ENCODE data around the gene OR9G1. TPM values are rescaled to one million over a fixed set of nuclear protein-coding genes. Genes with fewer than 3 reads are reported as not detected.
"Not testable (repeated sequence)": the region's sequence is repeated elsewhere in the genome, so short reads cannot be mapped to it uniquely, and the experiment has no call there.

Gene OR9G1, protein sequence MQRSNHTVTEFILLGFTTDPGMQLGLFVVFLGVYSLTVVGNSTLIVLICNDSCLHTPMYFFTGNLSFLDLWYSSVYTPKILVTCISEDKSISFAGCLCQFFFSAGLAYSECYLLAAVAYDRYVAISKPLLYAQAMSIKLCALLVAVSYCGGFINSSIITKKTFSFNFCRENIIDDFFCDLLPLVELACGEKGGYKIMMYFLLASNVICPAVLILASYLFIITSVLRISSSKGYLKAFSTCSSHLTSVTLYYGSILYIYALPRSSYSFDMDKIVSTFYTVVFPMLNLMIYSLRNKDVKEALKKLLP
- total RNA-seq: not detected

DNA sequence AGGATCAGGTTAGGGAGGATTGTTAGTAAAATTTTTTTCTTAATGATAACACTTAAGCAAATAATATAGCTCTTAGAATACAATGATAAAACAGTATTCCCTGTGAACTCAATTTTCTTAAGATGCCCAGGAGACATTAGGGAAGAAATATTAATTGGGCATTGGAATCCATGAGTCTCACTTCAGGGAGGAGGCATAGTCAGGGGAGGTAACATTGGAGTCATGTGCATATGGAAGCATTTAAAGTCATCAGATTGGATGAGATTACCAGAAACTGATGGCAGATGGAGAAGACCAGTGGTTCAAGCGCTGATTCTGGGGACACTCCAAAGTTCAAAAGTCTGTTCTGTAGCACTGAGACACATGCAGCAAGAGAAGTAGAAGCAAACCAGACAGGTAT is at the start of gene OR9G1:
Gene OR9G1 (plus strand): TSS at position 301 of the 400 bp plus-strand sequence. CDS start 1,293 bp downstream, outside the sequence.
- H3K4me1 Mint-ChIP-seq (ENCODE audit: low read depth): no peaks in the 10 kb centered on the region
- POLR2A ChIA-PET: no interaction called here

DNA sequence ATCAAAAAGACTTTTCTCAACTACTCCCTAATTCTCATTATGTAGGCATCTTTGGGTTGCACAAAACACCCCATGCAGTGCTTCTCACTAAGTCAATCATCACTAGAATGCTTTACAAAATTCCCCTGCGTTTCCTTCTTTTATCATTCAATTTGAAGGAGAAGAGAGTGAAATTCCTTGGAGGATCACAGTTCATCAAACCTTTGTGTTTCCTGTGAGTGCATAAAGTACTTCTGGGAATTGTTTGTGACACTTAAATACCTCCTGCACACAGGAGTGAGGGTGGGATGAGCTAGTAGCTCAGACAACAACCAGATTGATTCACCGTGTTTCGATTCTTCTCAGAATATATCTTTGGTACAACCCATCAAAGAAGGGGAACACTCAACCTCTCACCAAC is 39.1 kb upstream of the OR9G1 start:
- POLR2A ChIA-PET: no interaction called here
- no peaks in the 10 kb centered on the region for H3K27me3 Mint-ChIP-seq (ENCODE audit: low read depth)
- CTCF ChIA-PET: no interaction called here

More for the DNA sequence above, at the start of gene OR9G1:
- no peaks in the 10 kb centered on the region for H3K27me3 Mint-ChIP-seq (ENCODE audit: low read depth)
- H3K4me3 Mint-ChIP-seq: no peak within 1 kb of the TSS
- H3K27ac Mint-ChIP-seq: no peak within 1 kb of the TSS
- no peaks in the 10 kb centered on the region for H3K9me3 Mint-ChIP-seq (ENCODE audit: insufficient read depth)
- CTCF ChIA-PET: no interaction called here
- no peak for DNase-seq
- no peak for ATAC-seq
- H3K36me3 Mint-ChIP-seq (ENCODE audit: low read depth): no peaks in the 10 kb centered on the region

GRCh38 chr11:56663386-56663785 is 35.5 kb upstream of the OR9G1 start, which contains the start of gene OR5AR1:
OR5AR1 (plus strand) TSS chr11:56663686; CDS start chr11:56663686, 0 bp downstream.
- Mint-ChIP-seq H3K9me3 (ENCODE audit: insufficient read depth) (peaks cover 8% of the 10 kb centered on the region), H3K4me3 (no peak within 1 kb of the TSS), H3K27me3 (ENCODE audit: low read depth) (no peaks in the 10 kb centered on the region)

More for the DNA sequence above, 39.1 kb upstream of the OR9G1 start:
- H3K9me3 Mint-ChIP-seq (ENCODE audit: insufficient read depth): peaks cover 8% of the 10 kb centered on the region
- ATAC-seq (no peak), DNase-seq (no peak)
- no peak overlapping the region for H3K27ac Mint-ChIP-seq
- no peak overlapping the region for H3K4me3 Mint-ChIP-seq
- H3K4me1 Mint-ChIP-seq (ENCODE audit: low read depth): no peaks in the 10 kb centered on the region
- H3K36me3 Mint-ChIP-seq (ENCODE audit: low read depth): no peaks in the 10 kb centered on the region

GRCh38 chr11:56670984-56671383 is 27.9 kb upstream of the OR9G1 start:
- Mint-ChIP-seq H3K36me3 (ENCODE audit: low read depth) (no peaks in the 10 kb centered on the region), H3K9me3 (ENCODE audit: insufficient read depth) (no peaks in the 10 kb centered on the region), H3K27ac (no peak overlapping the region), H3K4me3 (no peak overlapping the region), H3K27me3 (ENCODE audit: low read depth) (no peaks in the 10 kb centered on the region), H3K4me1 (ENCODE audit: low read depth) (no peaks in the 10 kb centered on the region)
- ATAC-seq (no peak), DNase-seq (no peak)
- CTCF ChIA-PET: no interaction called here
- POLR2A ChIA-PET: no interaction called here

More at GRCh38 chr11:56663386-56663785, 35.5 kb upstream of the OR9G1 start, which contains the start of gene OR5AR1:
- ChIA-PET CTCF (no interaction called here), POLR2A (no interaction called here)
- no peaks in the 10 kb centered on the region for H3K36me3 Mint-ChIP-seq (ENCODE audit: low read depth)
- no peaks in the 10 kb centered on the region for H3K4me1 Mint-ChIP-seq (ENCODE audit: low read depth)
- H3K27ac Mint-ChIP-seq: no peak within 1 kb of the TSS
- DNase-seq: no peak
- ATAC-seq: no peak

DNA sequence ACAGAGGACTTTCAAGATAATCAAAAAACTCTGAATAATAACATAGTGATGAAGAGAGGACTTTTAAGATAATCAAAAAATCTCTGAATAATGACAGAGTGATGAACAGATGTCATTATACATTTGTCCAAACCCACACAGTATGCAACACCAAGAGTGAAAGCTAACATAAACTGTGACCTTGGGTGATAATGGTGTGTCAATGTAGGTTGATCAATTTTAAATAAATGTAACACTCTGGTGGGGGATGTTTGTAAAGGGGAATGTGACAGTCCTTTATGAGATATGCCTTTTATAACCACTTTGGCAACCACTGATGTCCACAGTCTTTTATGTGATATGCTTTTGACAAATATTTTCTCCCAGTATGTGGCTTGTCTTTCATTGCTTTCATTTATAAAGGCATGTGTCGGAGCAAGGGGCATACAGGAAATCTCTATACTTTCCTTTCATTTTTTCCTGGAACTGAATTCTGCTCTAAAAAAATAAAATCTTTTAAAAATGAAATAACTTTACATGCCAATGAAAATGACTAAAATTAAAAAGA is 10.3 kb upstream of the OR9G1 start:
- CTCF ChIA-PET: no interaction called here

DNA sequence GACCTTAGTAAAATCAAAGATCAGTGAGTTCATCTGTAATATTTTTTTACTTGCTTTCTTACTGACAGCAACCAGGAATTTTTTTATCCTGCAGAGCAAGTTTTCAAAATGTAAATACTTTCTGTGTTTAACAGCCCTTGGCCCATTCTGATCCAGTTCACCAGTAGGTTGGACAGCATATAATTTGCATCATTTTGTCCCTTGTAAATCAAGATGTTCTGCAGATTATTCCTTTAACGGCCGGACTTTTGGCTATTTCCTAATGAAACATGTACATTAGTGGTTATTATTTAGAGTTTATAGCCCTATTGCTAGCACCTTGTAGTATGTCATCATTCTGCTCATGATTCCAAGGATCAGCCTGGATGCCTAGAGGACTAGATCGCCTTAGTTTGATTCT is 7.7 kb upstream of the OR9G1 start:
- DNase-seq; H3K4me1 Mint-ChIP-seq (ENCODE audit: low read depth); H3K27me3 Mint-ChIP-seq (ENCODE audit: low read depth); ATAC-seq; H3K27ac Mint-ChIP-seq; POLR2A ChIA-PET; H3K36me3 Mint-ChIP-seq (ENCODE audit: low read depth); H3K4me3 Mint-ChIP-seq; CTCF ChIA-PET: not testable (repeated sequence)
- peaks cover 11% of the 10 kb centered on the region for H3K9me3 Mint-ChIP-seq (ENCODE audit: insufficient read depth)

More for the DNA sequence above, 10.3 kb upstream of the OR9G1 start:
- Mint-ChIP-seq H3K9me3 (ENCODE audit: insufficient read depth) (peaks cover 11% of the 10 kb centered on the region), H3K36me3 (ENCODE audit: low read depth) (no peaks in the 10 kb centered on the region), H3K27me3 (ENCODE audit: low read depth) (no peaks in the 10 kb centered on the region), H3K4me1 (ENCODE audit: low read depth) (no peaks in the 10 kb centered on the region), H3K4me3 (no peak overlapping the region), H3K27ac (no peak overlapping the region)
- ATAC-seq (no peak), DNase-seq (no peak)
- POLR2A ChIA-PET: no interaction called here

DNA sequence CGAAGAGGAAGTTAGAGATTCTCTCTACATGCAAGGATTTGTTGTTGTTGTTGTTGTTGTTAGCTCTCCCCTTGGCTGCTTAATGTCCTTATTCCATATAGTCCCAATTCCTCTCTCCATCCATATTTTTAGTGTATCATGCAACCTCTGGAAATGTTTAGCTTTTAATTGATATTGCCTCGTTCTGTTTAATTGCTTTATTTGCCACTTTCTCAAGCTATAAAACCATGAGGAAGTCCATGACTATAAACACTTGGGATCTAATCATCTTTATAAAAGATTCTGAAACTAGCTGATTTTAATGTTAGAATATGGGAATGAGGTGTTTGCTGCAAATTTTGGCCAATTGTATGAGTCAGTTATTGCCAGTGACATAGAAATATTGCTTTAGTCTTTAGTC is 5.5 kb upstream of the OR9G1 start:
- H3K27me3 Mint-ChIP-seq (ENCODE audit: low read depth): no peaks in the 10 kb centered on the region
- no peak for DNase-seq
- CTCF ChIA-PET: no interaction called here
- H3K36me3 Mint-ChIP-seq (ENCODE audit: low read depth): no peaks in the 10 kb centered on the region
- no peak overlapping the region for H3K27ac Mint-ChIP-seq
- peaks cover 3% of the 10 kb centered on the region for H3K9me3 Mint-ChIP-seq (ENCODE audit: insufficient read depth)
- no peaks in the 10 kb centered on the region for H3K4me1 Mint-ChIP-seq (ENCODE audit: low read depth)
- POLR2A ChIA-PET: no interaction called here
- no peak overlapping the region for H3K4me3 Mint-ChIP-seq
- no peak for ATAC-seq

DNA sequence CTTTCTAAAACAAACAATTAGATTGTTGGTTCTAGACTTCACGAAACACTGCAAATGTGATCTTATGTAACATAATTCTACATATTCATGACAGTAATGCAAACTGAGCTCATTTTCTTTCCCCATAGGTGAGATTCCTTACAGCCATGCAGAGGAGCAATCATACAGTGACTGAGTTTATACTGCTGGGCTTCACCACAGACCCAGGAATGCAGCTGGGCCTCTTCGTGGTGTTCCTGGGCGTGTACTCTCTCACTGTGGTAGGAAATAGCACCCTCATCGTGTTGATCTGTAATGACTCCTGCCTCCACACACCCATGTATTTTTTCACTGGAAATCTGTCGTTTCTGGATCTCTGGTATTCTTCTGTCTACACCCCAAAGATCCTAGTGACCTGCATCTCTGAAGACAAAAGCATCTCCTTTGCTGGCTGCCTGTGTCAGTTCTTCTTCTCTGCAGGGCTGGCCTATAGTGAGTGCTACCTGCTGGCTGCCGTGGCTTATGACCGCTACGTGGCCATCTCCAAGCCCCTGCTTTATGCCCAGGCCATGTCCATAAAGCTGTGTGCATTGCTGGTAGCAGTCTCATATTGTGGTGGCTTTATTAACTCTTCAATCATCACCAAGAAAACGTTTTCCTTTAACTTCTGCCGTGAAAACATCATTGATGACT is 1.5 kb downstream of the OR9G1 start:
- no peak for ATAC-seq
- Mint-ChIP-seq H3K9me3 (ENCODE audit: insufficient read depth) (no peaks in the 10 kb centered on the region), H3K36me3 (ENCODE audit: low read depth) (no peaks in the 10 kb centered on the region), H3K4me1 (ENCODE audit: low read depth) (no peaks in the 10 kb centered on the region), H3K4me3 (no peak overlapping the region), H3K27me3 (ENCODE audit: low read depth) (no peaks in the 10 kb centered on the region), H3K27ac (no peak overlapping the region)
- no peak for DNase-seq
- ChIA-PET POLR2A (no interaction called here), CTCF (no interaction called here)

DNA sequence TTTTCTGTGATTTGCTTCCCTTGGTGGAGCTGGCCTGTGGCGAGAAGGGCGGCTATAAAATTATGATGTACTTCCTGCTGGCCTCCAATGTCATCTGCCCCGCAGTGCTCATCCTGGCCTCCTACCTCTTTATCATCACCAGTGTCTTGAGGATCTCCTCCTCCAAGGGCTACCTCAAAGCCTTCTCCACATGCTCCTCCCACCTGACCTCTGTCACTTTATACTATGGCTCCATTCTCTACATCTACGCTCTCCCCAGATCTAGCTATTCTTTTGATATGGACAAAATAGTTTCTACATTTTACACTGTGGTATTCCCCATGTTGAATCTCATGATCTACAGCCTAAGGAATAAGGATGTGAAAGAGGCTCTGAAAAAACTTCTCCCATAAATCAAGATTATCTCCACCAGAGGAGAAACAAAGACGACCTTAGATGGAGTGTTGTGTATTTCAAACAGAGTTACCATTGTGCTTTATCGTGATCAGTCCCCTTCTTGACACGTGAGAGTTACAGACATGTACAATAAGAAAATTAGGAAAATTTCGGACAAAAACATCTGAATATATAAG is 2.1 kb downstream of the OR9G1 start:
- Mint-ChIP-seq H3K36me3 (ENCODE audit: low read depth) (no peaks in the 10 kb centered on the region), H3K9me3 (ENCODE audit: insufficient read depth) (no peaks in the 10 kb centered on the region), H3K4me3 (no peak overlapping the region), H3K27ac (no peak overlapping the region), H3K27me3 (ENCODE audit: low read depth) (no peaks in the 10 kb centered on the region), H3K4me1 (ENCODE audit: low read depth) (no peaks in the 10 kb centered on the region)
- POLR2A ChIA-PET: no interaction called here
- ATAC-seq (no peak), DNase-seq (no peak)
- CTCF ChIA-PET: no interaction called here

- H3K27ac Mint-ChIP-seq: no peak overlapping the region
- POLR2A ChIA-PET: no interaction called here
Observed at GRCh38 chr11:56705784-56706396, 7.0 kb downstream of the OR9G1 start.

GRCh38 chr11:56706486-56706885 is 7.6 kb downstream of the OR9G1 start:
- no peak for DNase-seq
- CTCF ChIA-PET: no interaction called here
- no peaks in the 10 kb centered on the region for H3K4me1 Mint-ChIP-seq (ENCODE audit: low read depth)
- H3K4me3 Mint-ChIP-seq: no peak overlapping the region
- ATAC-seq: no peak
- H3K9me3 Mint-ChIP-seq (ENCODE audit: insufficient read depth): peaks cover 9% of the 10 kb centered on the region
- H3K27ac Mint-ChIP-seq: no peak overlapping the region
- H3K36me3 Mint-ChIP-seq (ENCODE audit: low read depth): no peaks in the 10 kb centered on the region
- POLR2A ChIA-PET: no interaction called here
- H3K27me3 Mint-ChIP-seq (ENCODE audit: low read depth): no peaks in the 10 kb centered on the region

More at GRCh38 chr11:56705784-56706396, 7.0 kb downstream of the OR9G1 start:
- Mint-ChIP-seq H3K27me3 (ENCODE audit: low read depth) (no peaks in the 10 kb centered on the region), H3K9me3 (ENCODE audit: insufficient read depth) (peaks cover 9% of the 10 kb centered on the region), H3K4me3 (no peak overlapping the region), H3K4me1 (ENCODE audit: low read depth) (no peaks in the 10 kb centered on the region), H3K36me3 (ENCODE audit: low read depth) (no peaks in the 10 kb centered on the region)
- DNase-seq (no peak), ATAC-seq (no peak)
- CTCF ChIA-PET: no interaction called here

GRCh38 chr11:56714206-56714605 is 15.3 kb downstream of the OR9G1 start:
- Mint-ChIP-seq H3K36me3 (ENCODE audit: low read depth) (no peaks in the 10 kb centered on the region), H3K4me1 (ENCODE audit: low read depth) (no peaks in the 10 kb centered on the region)
- ATAC-seq: no peak

More at GRCh38 chr11:56714206-56714605, 15.3 kb downstream of the OR9G1 start:
- no peak for DNase-seq
- ChIA-PET CTCF (no interaction called here), POLR2A (no interaction called here)
- Mint-ChIP-seq H3K27me3 (ENCODE audit: low read depth) (no peaks in the 10 kb centered on the region), H3K27ac (no peak overlapping the region), H3K4me3 (no peak overlapping the region), H3K9me3 (ENCODE audit: insufficient read depth) (peaks cover 7% of the 10 kb centered on the region)

Data from activated CD8-positive, alpha-beta T cell treated with anti-CD3 and anti-CD28 coated beads, Interleukin-2, amount 10 ng/mL, durations not matched to agents 7 days and 5 days (primary cell).